H1 (cell line): ENCODE results near the gene CDKN1A. TPM values are rescaled to one million over a fixed set of nuclear protein-coding genes. Genes with fewer than 3 reads are reported as not detected.

Source experiments
- CTCF ChIA-PET: fragments of 300-600 bp; sonication (Branson Sonifier 250); formaldehyde crosslinking; loops from one replicate; lab custom pipeline; 2021; ENCODE audit not compliant: partially characterized antibody; lab: Charles Lee
- POLR2A ChIA-PET: fragments of 300-600 bp; sonication (Branson Sonifier 250); formaldehyde crosslinking; loops from one replicate; lab custom pipeline; 2021; ENCODE audit warnings: inconsistent platforms; ENCODE audit not compliant: partially characterized antibody; lab: Charles Lee
- DNase-seq, 2 experiments: peaks; one replicate each; pipeline versions ENCODE4 v3.0.0 to v3.0.0-alpha.2; 2010 to 2022; ENCODE audit warnings: low spot score in 2 of 2, low read depth in 1 of 2, mixed read lengths in 1 of 2
- FAIRE-seq: peaks from 2 replicates; lab custom pipeline; 2011; peaks lifted over from hg19 to GRCh38; lab: Jason Lieb, UNC
- H2AFZ ChIP-seq: 2 replicates; pipeline ENCODE4 v1.8.1; 2012; ENCODE audit warnings: low read length, inconsistent platforms
- H2AK5ac ChIP-seq: 2 replicates; pipeline ENCODE4 v1.6.1; 2013; ENCODE audit warnings: low read depth, low read length
- H2BK120ac ChIP-seq: replicated peaks from 2 replicates; pipeline ENCODE3; 2013; ENCODE audit warnings: low read depth, low read length, inconsistent platforms
- H2BK12ac ChIP-seq: 2 replicates; pipeline ENCODE4 v1.6.1; 2013; ENCODE audit warnings: low read depth, low read length
- H2BK15ac ChIP-seq: 2 replicates; pipeline ENCODE4 v1.6.1; 2013; ENCODE audit warnings: low read length
- H2BK20ac ChIP-seq: 2 replicates; pipeline ENCODE4 v1.6.1; 2013; ENCODE audit warnings: low read length
- H2BK5ac ChIP-seq: 2 replicates; pipeline ENCODE4 v1.6.1; 2013; ENCODE audit warnings: low read depth, low read length
- H3K14ac ChIP-seq: 2 replicates; pipeline ENCODE4 v1.6.1; 2013; ENCODE audit warnings: inconsistent platforms; ENCODE audit not compliant: insufficient read length
- H3K18ac ChIP-seq: 2 replicates; pipeline ENCODE4 v1.6.1; 2013; ENCODE audit warnings: low read length; ENCODE audit errors: extremely low read depth
- H3K23ac ChIP-seq: 2 replicates; pipeline ENCODE4 v1.6.1; 2013; ENCODE audit warnings: inconsistent platforms; ENCODE audit not compliant: insufficient read length
- H3K23me2 ChIP-seq: 2 replicates; pipeline ENCODE4 v1.6.1; 2013; ENCODE audit warnings: low read depth, low read length
- H3K27ac ChIP-seq: 2 replicates; pipeline ENCODE4 v1.6.1; 2011; ENCODE audit warnings: low read depth, low read length, inconsistent platforms
- H3K27me3 ChIP-seq, 4 experiments: replicated peaks in 1 of 4; 1 replicate in 1 of 4; 2 replicates in 3 of 4; pipeline versions ENCODE4 v1.6.1 to v1.8.1; 2011 to 2013; ENCODE audit warnings: low read length in 3 of 4, mild to moderate bottlenecking in 3 of 4, inconsistent platforms in 2 of 4, mixed read lengths in 2 of 4, moderate library complexity in 1 of 4; ENCODE audit not compliant: control insufficient read depth in 3 of 4, insufficient read depth in 3 of 4; ENCODE audit errors: extremely low read depth in 1 of 4
- H3K36me3 ChIP-seq, 4 experiments: 2 replicates each; pipeline versions ENCODE4 v1.6.1 to v1.8.1; 2011 to 2013; ENCODE audit warnings: mild to moderate bottlenecking in 4 of 4, low read length in 3 of 4, moderate library complexity in 2 of 4, control low read depth in 1 of 4, inconsistent platforms in 1 of 4; ENCODE audit not compliant: insufficient read depth in 4 of 4, control insufficient read depth in 2 of 4
- H3K4ac ChIP-seq: replicated peaks from 2 replicates; pipeline ENCODE3; 2013; ENCODE audit warnings: low read length, low read depth, mixed read lengths, inconsistent platforms; ENCODE audit not compliant: insufficient read length
- H3K4me1 ChIP-seq, 4 experiments: replicated peaks in 1 of 4; 1 replicate in 1 of 4; 2 replicates in 3 of 4; pipeline versions ENCODE4 v1.6.1 to v1.8.1; 2011 to 2013; ENCODE audit warnings: low read length in 3 of 4, inconsistent platforms in 2 of 4, mixed read lengths in 1 of 4; ENCODE audit not compliant: insufficient read depth in 4 of 4, control insufficient read depth in 3 of 4
- H3K4me2 ChIP-seq, 2 experiments: 2 replicates each; pipeline versions ENCODE4 v1.6.1 to v1.8.1; 2011 to 2013; ENCODE audit warnings: low read depth in 2 of 2, low read length in 2 of 2, control low read depth in 1 of 2, inconsistent platforms in 1 of 2, mild to moderate bottlenecking in 1 of 2; ENCODE audit not compliant: insufficient read depth in 1 of 2
- H3K4me3 ChIP-seq, 4 experiments: fragments of 200-600, 300-600 bp in 1 of 4; sonication (generic), shearing (Covaris generic), sonication (Bioruptor Twin) in 1 of 4; 2 replicates each; pipeline versions ENCODE4 v1.5.1 to v1.8.1; 2011 to 2016; ENCODE audit warnings: low read length in 4 of 4, low read depth in 3 of 4, control low read depth in 2 of 4, inconsistent platforms in 2 of 4, mild to moderate bottlenecking in 2 of 4, mixed read lengths in 1 of 4, moderate library complexity in 1 of 4; ENCODE audit not compliant: insufficient read depth in 2 of 4; ENCODE audit errors: extremely low read depth in 1 of 4
- H3K56ac ChIP-seq: replicated peaks from 2 replicates; pipeline ENCODE3; 2013; ENCODE audit warnings: low read depth, mild to moderate bottlenecking, mixed read lengths, low read length, inconsistent platforms; ENCODE audit not compliant: insufficient read length
- H3K79me1 ChIP-seq: 2 replicates; pipeline ENCODE4 v1.6.1; 2013; ENCODE audit warnings: low read depth, low read length, control low read depth
- H3K79me2 ChIP-seq, 2 experiments: 2 replicates each; pipeline versions ENCODE4 v1.6.1 to v1.8.1; 2012 to 2013; ENCODE audit warnings: low read length in 2 of 2, mild to moderate bottlenecking in 2 of 2, inconsistent platforms in 1 of 2; ENCODE audit not compliant: insufficient read depth in 2 of 2, control insufficient read depth in 1 of 2
- H3K9ac ChIP-seq, 4 experiments: replicated peaks in 1 of 4; 1 replicate in 1 of 4; 2 replicates in 3 of 4; pipeline versions ENCODE4 v1.6.1 to v1.8.1; 2011 to 2013; ENCODE audit warnings: low read depth in 3 of 4, low read length in 3 of 4, control low read depth in 2 of 4, mild to moderate bottlenecking in 2 of 4, moderate library complexity in 2 of 4, inconsistent platforms in 1 of 4; ENCODE audit errors: extremely low read depth in 1 of 4
- H3K9me3 ChIP-seq, 2 experiments: 2 replicates each; pipeline versions ENCODE4 v1.6.1 to v1.8.1; 2012 to 2013; ENCODE audit warnings: mild to moderate bottlenecking in 2 of 2, moderate library complexity in 2 of 2, control low read depth in 1 of 2, inconsistent platforms in 1 of 2, low read depth in 1 of 2, low read length in 1 of 2, mixed read lengths in 1 of 2; ENCODE audit not compliant: insufficient read depth in 2 of 2
- H4K20me1 ChIP-seq, 2 experiments: replicated peaks in 1 of 2; 2 replicates each; pipeline versions ENCODE3 to v1.8.1; 2011 to 2013; ENCODE audit warnings: inconsistent platforms in 2 of 2, low read length in 2 of 2, mild to moderate bottlenecking in 1 of 2; ENCODE audit not compliant: insufficient read depth in 2 of 2, control insufficient read depth in 1 of 2
- H4K5ac ChIP-seq: 2 replicates; pipeline ENCODE4 v1.6.1; 2013; ENCODE audit warnings: low read length, low read depth, mixed read lengths, inconsistent platforms; ENCODE audit not compliant: insufficient read length
- H4K8ac ChIP-seq: 2 replicates; pipeline ENCODE4 v1.8.0; 2013; ENCODE audit warnings: mild to moderate bottlenecking, moderate library complexity, low read length, inconsistent platforms; ENCODE audit not compliant: insufficient read depth; ENCODE audit errors: extremely low read depth
- H4K91ac ChIP-seq: replicated peaks from 2 replicates; pipeline ENCODE3; 2013; ENCODE audit warnings: low read length, mixed read lengths, inconsistent platforms; ENCODE audit not compliant: insufficient read length
- CHD2 ChIP-seq: IDR thresholded peaks from 2 replicates; pipeline ENCODE4 v1.6.1; 2012; ENCODE audit warnings: low read length, improper control_type of control experiment
- EGR1 ChIP-seq: IDR thresholded peaks from 2 replicates; pipeline ENCODE4 v1.6.1; 2011; ENCODE audit warnings: low read depth, low read length, borderline replicate concordance
- SP2 ChIP-seq: IDR thresholded peaks from 2 replicates; pipeline ENCODE4 v1.6.1; 2012; ENCODE audit warnings: mild to moderate bottlenecking, low read length, inconsistent platforms
- YY1 ChIP-seq: IDR thresholded peaks from 2 replicates; pipeline ENCODE4 v1.6.1; 2011; ENCODE audit warnings: low read depth, mild to moderate bottlenecking, low read length
- WGBS, 2 experiments: shearing (Covaris generic) in 1 of 2; methylation state at CpG; one replicate each; pipeline versions ENCODE4 v1.1.6 to v1.1.7; 2013 to 2015; ENCODE audit warnings: low lambda C conversion rate in 2 of 2, mixed read lengths in 2 of 2, inconsistent platforms in 1 of 2, low coverage in 1 of 2, missing lambda C conversion rate in 1 of 2; ENCODE audit not compliant: insufficient replicate concordance in 2 of 2, insufficient coverage in 1 of 2, insufficient read length in 1 of 2; ENCODE audit errors: extremely low coverage in 1 of 2, missing lambda C conversion rate in 1 of 2; 5-methylcytosine and 5-hydroxymethylcytosine counted together
- polyA plus RNA-seq, 7 experiments: library from polyadenylated mRNA; depleted of rRNA in 3 of 7; stranded (reverse) in 5 of 7; unstranded in 2 of 7; fragments of >200 nt in 5 of 7; fragments of 200-250 nt in 2 of 7; gene quantifications; 1 replicate in 5 of 7; 2 replicates in 1 of 7; 4 replicates in 1 of 7; pipeline versions ENCODE4 v1.2.1 to v1.2.3, GENCODE V29; 2011 to 2013; ENCODE audit warnings: missing spikeins in 2 of 7, mixed read lengths in 2 of 7
- total RNA-seq: library from RNA; stranded (reverse); fragmentation: NEBNext Ultra II Directional; extraction: Animal tissue kit (Norgen Biotek cat#: 25700); gene quantifications from 2 replicates; pipeline ENCODE4 v1.2.1, GENCODE V29; 2021

CDKN1A gene
- total and polyA plus RNA-seq, 2 of the 8 experiments (the other 6 are each of a cell fraction or from before 2014, with no cell fraction given): 15.2 to 36.0 TPM

DNA sequence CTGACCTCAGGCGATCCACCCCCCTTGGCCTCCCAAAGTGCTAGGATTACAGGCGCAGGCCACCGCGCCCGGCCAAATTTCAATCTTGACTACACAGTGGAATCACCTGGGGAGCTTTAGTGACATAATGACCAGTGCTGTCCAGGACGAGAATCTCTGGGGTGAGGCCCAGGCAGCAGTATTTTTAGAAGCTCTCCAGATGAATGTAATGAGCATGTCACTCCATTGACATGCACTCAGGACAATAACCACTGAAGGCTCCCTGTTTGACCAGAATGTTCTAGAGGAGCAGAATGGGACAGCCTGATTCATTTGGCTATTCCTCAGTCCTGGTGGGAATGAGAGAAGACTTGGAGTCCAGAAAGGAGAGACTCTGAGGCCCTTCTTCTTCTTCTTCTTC, 45.1 kb upstream of the CDKN1A start:
- Histone ChIP-seq H4K91ac (no peak overlapping the region), H3K4me2 (no peak overlapping the region), H3K9ac (no peak overlapping the region), H3K4ac (no peak overlapping the region), H4K5ac (no peak overlapping the region), H3K79me2 (no peaks in the 10 kb centered on the region), H3K4me3 (no peak overlapping the region), H2BK12ac (no peak overlapping the region), H3K9me3 (no peaks in the 10 kb centered on the region), H3K27me3 (no peaks in the 10 kb centered on the region), H2AK5ac (no peak overlapping the region), H4K8ac (no peak overlapping the region), H3K23ac (no peak overlapping the region), H3K14ac (no peak overlapping the region), H2BK120ac (no peak overlapping the region), H3K79me1 (no peaks in the 10 kb centered on the region), H2BK20ac (0 out of 2 replicates have a peak overlapping the region, but pooled peaks have one; percentile 72), H2BK5ac (no peak overlapping the region), H3K18ac (no peak overlapping the region), H4K20me1 (no peaks in the 10 kb centered on the region), H3K56ac (no peak overlapping the region), H3K23me2 (no peaks in the 10 kb centered on the region), H3K4me1 (peaks cover 0 to 4% (median 1%) of the 10 kb centered on the region in 4 experiments; a peak in 2 of 7 replicates), H2BK15ac (no peak overlapping the region), H2AFZ (no peak overlapping the region), H3K36me3 (no peaks in the 10 kb centered on the region), H3K27ac (no peak overlapping the region)
- POLR2A ChIA-PET: interaction anchor here (1.4 kb wide), 1 partner anchor 36 kb away, joined by 3 read pairs; no protein-coding TSS in a partner anchor
- WGBS, 2 experiments: 98% methylated on average over 6 of the region's 6 CpGs; no CpG with 5 or more reads in 1 of the 2 experiments
- DNase-seq: no peak
- FAIRE-seq: no peak
- TF ChIP-seq CHD2 (no peak), EGR1 (no peak), YY1 (no peak), SP2 (no peak)
- CTCF ChIA-PET: interaction anchor here (1.0 to 4.0 kb wide), 3 partner anchors 75 to 126 kb away, joined by 4 to 14 read pairs (median 5); no protein-coding TSS in a partner anchor
